ENCODE measurements around the gene KLC1. TPM values are rescaled to one million over a fixed set of nuclear protein-coding genes. Genes with fewer than 3 reads are reported as not detected.

KLC1 gene
- total RNA-seq, 1 donor from 2014 or later, result 178 TPM

- H3K36me3 Mint-ChIP-seq (ENCODE audit: insufficient read depth), result peaks cover 22% of the 10 kb centered on the region
- peaks cover 13% of the 10 kb centered on the region for H3K4me1 Mint-ChIP-seq (ENCODE audit: low read depth)
- no peak for TF ChIP-seq CTCF (IDR thresholded peaks at IDR 0.05; ENCODE audit: unreplicated experiment)
- no peaks in the 10 kb centered on the region for H3K9me3 Mint-ChIP-seq (ENCODE audit: low read depth)
- H3K27me3 Mint-ChIP-seq, result no peaks in the 10 kb centered on the region
- DNase-seq (ENCODE audit: low spot score, unreplicated experiment), result no peak
- H3K27ac Mint-ChIP-seq, result no peak overlapping the region
- H3K4me3 Mint-ChIP-seq (ENCODE audit: low read depth), result no peak overlapping the region
Observed at GRCh38 chr14:103731916-103732867, 103.2 kb downstream of the KLC1 start.

- H3K9me3 Mint-ChIP-seq (ENCODE audit: low read depth), result no peaks in the 10 kb centered on the region
- no peaks in the 10 kb centered on the region for H3K27me3 Mint-ChIP-seq
- DNase-seq (ENCODE audit: low spot score, unreplicated experiment), result no peak
- H3K4me1 Mint-ChIP-seq (ENCODE audit: low read depth), result peaks cover 13% of the 10 kb centered on the region
- peak overlapping the region; percentile 62 for H3K27ac Mint-ChIP-seq
- H3K4me3 Mint-ChIP-seq (ENCODE audit: low read depth), result no peak overlapping the region
- peaks cover 23% of the 10 kb centered on the region for H3K36me3 Mint-ChIP-seq (ENCODE audit: insufficient read depth)
- TF ChIP-seq CTCF (IDR thresholded peaks at IDR 0.05; ENCODE audit: unreplicated experiment), result no peak
Observed at GRCh38 chr14:103732868-103733620, 104.0 kb downstream of the KLC1 start.

GRCh38 chr14:103733651-103734050, 104.6 kb downstream of the KLC1 start:
- peaks cover 21% of the 10 kb centered on the region for H3K36me3 Mint-ChIP-seq (ENCODE audit: insufficient read depth)

GRCh38 chr14:103734081-103734888, 105.3 kb downstream of the KLC1 start:
- Mint-ChIP-seq H3K4me3 (ENCODE audit: low read depth) (no peak overlapping the region), H3K9me3 (ENCODE audit: low read depth) (no peaks in the 10 kb centered on the region), H3K27ac (peak overlapping the region; percentile 62), H3K4me1 (ENCODE audit: low read depth) (peaks cover 4% of the 10 kb centered on the region), H3K36me3 (ENCODE audit: insufficient read depth) (peaks cover 17% of the 10 kb centered on the region), H3K27me3 (no peaks in the 10 kb centered on the region)
- no peak for TF ChIP-seq CTCF (IDR thresholded peaks at IDR 0.05; ENCODE audit: unreplicated experiment)
- no peak for DNase-seq (ENCODE audit: low spot score, unreplicated experiment)

More at GRCh38 chr14:103733651-103734050, 104.6 kb downstream of the KLC1 start:
- no peaks in the 10 kb centered on the region for H3K9me3 Mint-ChIP-seq (ENCODE audit: low read depth)
- DNase-seq (ENCODE audit: low spot score, unreplicated experiment), result no peak
- no peak overlapping the region for H3K27ac Mint-ChIP-seq
- TF ChIP-seq CTCF (IDR thresholded peaks at IDR 0.05; ENCODE audit: unreplicated experiment), result no peak
- H3K4me3 Mint-ChIP-seq (ENCODE audit: low read depth), result no peak overlapping the region
- peaks cover 10% of the 10 kb centered on the region for H3K4me1 Mint-ChIP-seq (ENCODE audit: low read depth)
- H3K27me3 Mint-ChIP-seq, result no peaks in the 10 kb centered on the region

Measured in progenitor cell of endocrine pancreas (in vitro differentiated cells).